HG02642 (cell line): ENCODE results near the gene NEGR1.

Experiments used
- ATAC-seq: cut with Tn5 transposase; IDR thresholded peaks from one replicate; pipeline ENCODE4 v1.9.1; 2021; ENCODE audit warnings: mild to moderate bottlenecking; ENCODE audit not compliant: unreplicated experiment, poor library complexity

Gene NEGR1

GRCh38 chr1:71882637-71883036 is 399.7 kb downstream of the NEGR1 start:
- no peak for ATAC-seq

- no peak for ATAC-seq
Measured at GRCh38 chr1:71882226-71882625, 400.1 kb downstream of the NEGR1 start.

GRCh38 chr1:71881611-71882010 is 400.7 kb downstream of the NEGR1 start:
- no peak for ATAC-seq

- no peak for ATAC-seq
Measured at GRCh38 chr1:71869326-71869725, 413.0 kb downstream of the NEGR1 start.

- no peak for ATAC-seq
Measured at GRCh38 chr1:71862756-71863155, 419.6 kb downstream of the NEGR1 start.

- ATAC-seq, result no peak
Measured at GRCh38 chr1:71861022-71861421, 421.3 kb downstream of the NEGR1 start.

GRCh38 chr1:71859806-71860205 is 422.5 kb downstream of the NEGR1 start:
- no peak for ATAC-seq

- ATAC-seq, result no peak
Measured at GRCh38 chr1:71857862-71858261, 424.5 kb downstream of the NEGR1 start.

- ATAC-seq, result no peak
Measured at GRCh38 chr1:71853360-71853759, 429.0 kb downstream of the NEGR1 start.

- no peak for ATAC-seq
Measured at GRCh38 chr1:71850936-71851335, 431.4 kb downstream of the NEGR1 start.

GRCh38 chr1:71850515-71850914 is 431.8 kb downstream of the NEGR1 start:
- no peak for ATAC-seq

GRCh38 chr1:71843012-71843411 is 439.3 kb downstream of the NEGR1 start:
- no peak for ATAC-seq

GRCh38 chr1:71839876-71840275 is 442.5 kb downstream of the NEGR1 start:
- ATAC-seq, result no peak

- ATAC-seq, result no peak
Measured at GRCh38 chr1:71836904-71837303, 445.4 kb downstream of the NEGR1 start.

GRCh38 chr1:71835442-71835813 is 446.9 kb downstream of the NEGR1 start:
- ATAC-seq, result no peak

- ATAC-seq, result no peak
Measured at GRCh38 chr1:71834601-71835441, 447.5 kb downstream of the NEGR1 start.

- ATAC-seq, result no peak
Measured at GRCh38 chr1:71831646-71832045, 450.7 kb downstream of the NEGR1 start.

GRCh38 chr1:71829346-71829745 is 453.0 kb downstream of the NEGR1 start:
- no peak for ATAC-seq

GRCh38 chr1:71828431-71829012 is 453.8 kb downstream of the NEGR1 start:
- ATAC-seq, result no peak

- no peak for ATAC-seq
Measured at GRCh38 chr1:71823708-71824305, 458.5 kb downstream of the NEGR1 start.

- ATAC-seq, result no peak
Measured at GRCh38 chr1:71817028-71817427, 465.3 kb downstream of the NEGR1 start.

- no peak for ATAC-seq
Measured at GRCh38 chr1:71809085-71809484, 473.3 kb downstream of the NEGR1 start.
